GM18861 (cell line): ENCODE data around the gene CEP83.
"Not testable (repeated sequence)": the region's sequence is repeated elsewhere in the genome, so short reads cannot be mapped to it uniquely, and the experiment has no call there.

Experiments used
- ATAC-seq: cut with Tn5 transposase; IDR thresholded peaks from one replicate; pipeline ENCODE4 v1.9.1; 2021; ENCODE audit not compliant: unreplicated experiment

The CEP83 gene

GRCh38 chr12:94380507-94380906, 79.2 kb downstream of the CEP83 start:
- no peak for ATAC-seq

- no peak for ATAC-seq
Observed at GRCh38 chr12:94379479-94380113, 80.1 kb downstream of the CEP83 start.

- no peak for ATAC-seq
Observed at GRCh38 chr12:94377599-94377998, 82.1 kb downstream of the CEP83 start.

- no peak for ATAC-seq
Observed at GRCh38 chr12:94374124-94374523, 85.5 kb downstream of the CEP83 start.

GRCh38 chr12:94372461-94372860, 87.2 kb downstream of the CEP83 start:
- no peak for ATAC-seq

GRCh38 chr12:94362653-94363052, 97.0 kb downstream of the CEP83 start:
- no peak for ATAC-seq

GRCh38 chr12:94359761-94360160, 99.9 kb downstream of the CEP83 start:
- no peak for ATAC-seq

GRCh38 chr12:94353130-94353529, 106.5 kb downstream of the CEP83 start:
- ATAC-seq: no peak

GRCh38 chr12:94340573-94340972, 119.1 kb downstream of the CEP83 start:
- no peak for ATAC-seq

- no peak for ATAC-seq
Observed at GRCh38 chr12:94338006-94338794, 121.5 kb downstream of the CEP83 start.

- no peak for ATAC-seq
Observed at GRCh38 chr12:94336211-94336925, 123.3 kb downstream of the CEP83 start.

- no peak for ATAC-seq
Observed at GRCh38 chr12:94333396-94333795, 126.3 kb downstream of the CEP83 start.

GRCh38 chr12:94329366-94329765, 130.3 kb downstream of the CEP83 start:
- ATAC-seq: no peak

GRCh38 chr12:94327809-94328208, 131.9 kb downstream of the CEP83 start:
- ATAC-seq: no peak

- no peak for ATAC-seq
Observed at GRCh38 chr12:94326727-94327126, 132.9 kb downstream of the CEP83 start.

GRCh38 chr12:94326234-94326633, 133.4 kb downstream of the CEP83 start:
- ATAC-seq: no peak

GRCh38 chr12:94322346-94322745, 137.3 kb downstream of the CEP83 start:
- no peak for ATAC-seq

GRCh38 chr12:94320109-94320508, 139.6 kb downstream of the CEP83 start:
- no peak for ATAC-seq

- ATAC-seq: no peak
Observed at GRCh38 chr12:94318181-94318580, 141.5 kb downstream of the CEP83 start.

GRCh38 chr12:94316600-94316999, 143.1 kb downstream of the CEP83 start:
- ATAC-seq: not testable (repeated sequence)

- no peak for ATAC-seq
Observed at GRCh38 chr12:94312378-94312777, 147.3 kb downstream of the CEP83 start.

- ATAC-seq: peak; percentile 81
Observed at GRCh38 chr12:94309373-94309772, 150.3 kb downstream of the CEP83 start.
